ENCODE data around the gene IL1F10. TPM values are rescaled to one million over a fixed set of nuclear protein-coding genes. Genes with fewer than 3 reads are reported as not detected.

The IL1F10 gene
- polyA plus RNA-seq, 6 donors from 2014 or later: not detected

GRCh38 chr2:113061896-113062770 is 5.6 kb upstream of the IL1F10 start:
- no peaks in the 10 kb centered on the region for H3K36me3 Mint-ChIP-seq
- ATAC-seq (ENCODE audit: low read depth in 2 of 2) (no peak), DNase-seq (no peak)
- H3K4me1 Mint-ChIP-seq: no peaks in the 10 kb centered on the region
- H3K4me3 Mint-ChIP-seq: no peak overlapping the region
- peaks cover 0 to 6% (median 0%) of the 10 kb centered on the region in 7 donors for H3K9me3 Mint-ChIP-seq
- H3K27me3 Mint-ChIP-seq: peaks cover 15 to 51% (median 30%) of the 10 kb centered on the region in 3 donors
- no peak overlapping the region for H3K27ac Mint-ChIP-seq

GRCh38 chr2:113064281-113064680 is 3.5 kb upstream of the IL1F10 start:
- Mint-ChIP-seq H3K4me3 (no peak overlapping the region), H3K27me3 (peaks cover 19 to 50% (median 37%) of the 10 kb centered on the region in 3 donors), H3K4me1 (no peaks in the 10 kb centered on the region), H3K36me3 (no peaks in the 10 kb centered on the region), H3K27ac (peak overlapping the region in 1 of 6 donors; percentile 34), H3K9me3 (peaks cover 0 to 6% (median 0%) of the 10 kb centered on the region in 7 donors)
- DNase-seq (no peak), ATAC-seq (ENCODE audit: low read depth in 2 of 2) (no peak)

- Mint-ChIP-seq H3K4me3 (no peak overlapping the region), H3K9me3 (peaks cover 0 to 6% (median 0%) of the 10 kb centered on the region in 7 donors), H3K36me3 (no peaks in the 10 kb centered on the region), H3K4me1 (no peaks in the 10 kb centered on the region), H3K27me3 (peaks cover 16 to 48% (median 44%) of the 10 kb centered on the region in 3 donors), H3K27ac (no peak overlapping the region)
- no peak for ATAC-seq (ENCODE audit: low read depth in 2 of 2)
- DNase-seq: no peak
These were observed 2.9 kb upstream of the IL1F10 start for GRCh38 chr2:113064898-113065297.

- Mint-ChIP-seq H3K9me3 (peaks cover 0 to 6% (median 0%) of the 10 kb centered on the region in 7 donors), H3K4me1 (no peaks in the 10 kb centered on the region), H3K36me3 (no peaks in the 10 kb centered on the region), H3K4me3 (no peak overlapping the region), H3K27ac (no peak overlapping the region), H3K27me3 (peaks cover 17 to 43% (median 35%) of the 10 kb centered on the region in 3 donors)
- DNase-seq (no peak), ATAC-seq (ENCODE audit: low read depth in 2 of 2) (no peak)
These were observed 479 bp downstream of the IL1F10 start for GRCh38 chr2:113068249-113068648.

- no peaks in the 10 kb centered on the region for H3K4me1 Mint-ChIP-seq
- peaks cover 18 to 46% (median 33%) of the 10 kb centered on the region in 3 donors for H3K27me3 Mint-ChIP-seq
- ATAC-seq (ENCODE audit: low read depth in 2 of 2): no peak
These were observed 1.1 kb downstream of the IL1F10 start for GRCh38 chr2:113068706-113069485.

GRCh38 chr2:113069676-113070605 is 2.2 kb downstream of the IL1F10 start:
- Mint-ChIP-seq H3K27ac (peak overlapping the region in 2 of 6 donors; percentile 27 to 83), H3K4me3 (no peak overlapping the region), H3K9me3 (peaks cover 0 to 6% (median 0%) of the 10 kb centered on the region in 7 donors), H3K36me3 (no peaks in the 10 kb centered on the region), H3K27me3 (peaks cover 18 to 50% (median 30%) of the 10 kb centered on the region in 3 donors), H3K4me1 (no peaks in the 10 kb centered on the region)
- no peak for DNase-seq
- no peak for ATAC-seq (ENCODE audit: low read depth in 2 of 2)

More at GRCh38 chr2:113068706-113069485, 1.1 kb downstream of the IL1F10 start:
- no peak for DNase-seq
- peaks cover 0 to 6% (median 0%) of the 10 kb centered on the region in 7 donors for H3K9me3 Mint-ChIP-seq
- H3K27ac Mint-ChIP-seq: peak overlapping the region in 1 of 6 donors; percentile 55
- H3K36me3 Mint-ChIP-seq: no peaks in the 10 kb centered on the region
- no peak overlapping the region for H3K4me3 Mint-ChIP-seq

GRCh38 chr2:113070606-113070975 is 2.8 kb downstream of the IL1F10 start:
- DNase-seq (no peak), ATAC-seq (ENCODE audit: low read depth in 2 of 2) (no peak)
- H3K9me3 Mint-ChIP-seq: peaks cover 0 to under 1% (median 0%) of the 10 kb centered on the region in 7 donors
- H3K4me3 Mint-ChIP-seq: no peak overlapping the region
- no peak overlapping the region for H3K27ac Mint-ChIP-seq
- no peaks in the 10 kb centered on the region for H3K4me1 Mint-ChIP-seq
- H3K27me3 Mint-ChIP-seq: peaks cover 21 to 51% (median 30%) of the 10 kb centered on the region in 3 donors
- no peaks in the 10 kb centered on the region for H3K36me3 Mint-ChIP-seq

GRCh38 chr2:113072584-113072983 is 4.8 kb downstream of the IL1F10 start:
- ATAC-seq (ENCODE audit: low read depth in 2 of 2) (no peak), DNase-seq (no peak)
- no peaks in the 10 kb centered on the region for H3K4me1 Mint-ChIP-seq
- H3K27ac Mint-ChIP-seq: no peak overlapping the region
- no peak overlapping the region for H3K4me3 Mint-ChIP-seq
- H3K27me3 Mint-ChIP-seq: peaks cover 20 to 59% (median 35%) of the 10 kb centered on the region in 3 donors
- no peaks in the 10 kb centered on the region for H3K9me3 Mint-ChIP-seq
- no peaks in the 10 kb centered on the region for H3K36me3 Mint-ChIP-seq

GRCh38 chr2:113073325-113073834 is 5.6 kb downstream of the IL1F10 start:
- Mint-ChIP-seq H3K36me3 (no peaks in the 10 kb centered on the region), H3K27ac (no peak overlapping the region), H3K4me1 (no peaks in the 10 kb centered on the region), H3K9me3 (no peaks in the 10 kb centered on the region), H3K4me3 (no peak overlapping the region), H3K27me3 (peaks cover 17 to 58% (median 36%) of the 10 kb centered on the region in 3 donors)
- ATAC-seq (ENCODE audit: low read depth in 2 of 2) (no peak), DNase-seq (no peak)

GRCh38 chr2:113075030-113075429 is 7.3 kb downstream of the IL1F10 start:
- Mint-ChIP-seq H3K9me3 (no peaks in the 10 kb centered on the region), H3K4me1 (no peaks in the 10 kb centered on the region), H3K36me3 (no peaks in the 10 kb centered on the region), H3K27ac (no peak overlapping the region), H3K27me3 (peaks cover 19 to 47% (median 34%) of the 10 kb centered on the region in 3 donors), H3K4me3 (no peak overlapping the region)
- no peak for DNase-seq
- ATAC-seq (ENCODE audit: low read depth in 2 of 2): no peak

- no peaks in the 10 kb centered on the region for H3K9me3 Mint-ChIP-seq
- H3K27ac Mint-ChIP-seq: no peak overlapping the region
- no peak overlapping the region for H3K4me3 Mint-ChIP-seq
- no peaks in the 10 kb centered on the region for H3K4me1 Mint-ChIP-seq
- H3K36me3 Mint-ChIP-seq: no peaks in the 10 kb centered on the region
- DNase-seq: no peak
- ATAC-seq (ENCODE audit: low read depth in 2 of 2): no peak
- peaks cover 21 to 45% (median 33%) of the 10 kb centered on the region in 3 donors for H3K27me3 Mint-ChIP-seq
These were observed 7.8 kb downstream of the IL1F10 start for GRCh38 chr2:113075600-113075999.

- no peaks in the 10 kb centered on the region for H3K36me3 Mint-ChIP-seq
- H3K27ac Mint-ChIP-seq: peak overlapping the region in 3 of 6 donors; percentile 13 to 65 (median 34)
These were observed 9.3 kb downstream of the IL1F10 start for GRCh38 chr2:113076954-113077669.

More at GRCh38 chr2:113076954-113077669, 9.3 kb downstream of the IL1F10 start:
- no peaks in the 10 kb centered on the region for H3K9me3 Mint-ChIP-seq
- DNase-seq (no peak), ATAC-seq (ENCODE audit: low read depth in 2 of 2) (no peak)
- no peaks in the 10 kb centered on the region for H3K4me1 Mint-ChIP-seq
- H3K27me3 Mint-ChIP-seq: peaks cover 21 to 56% (median 46%) of the 10 kb centered on the region in 3 donors
- H3K4me3 Mint-ChIP-seq: no peak overlapping the region
